ENCODE results near the gene LRRC75A.

The LRRC75A gene

DNA sequence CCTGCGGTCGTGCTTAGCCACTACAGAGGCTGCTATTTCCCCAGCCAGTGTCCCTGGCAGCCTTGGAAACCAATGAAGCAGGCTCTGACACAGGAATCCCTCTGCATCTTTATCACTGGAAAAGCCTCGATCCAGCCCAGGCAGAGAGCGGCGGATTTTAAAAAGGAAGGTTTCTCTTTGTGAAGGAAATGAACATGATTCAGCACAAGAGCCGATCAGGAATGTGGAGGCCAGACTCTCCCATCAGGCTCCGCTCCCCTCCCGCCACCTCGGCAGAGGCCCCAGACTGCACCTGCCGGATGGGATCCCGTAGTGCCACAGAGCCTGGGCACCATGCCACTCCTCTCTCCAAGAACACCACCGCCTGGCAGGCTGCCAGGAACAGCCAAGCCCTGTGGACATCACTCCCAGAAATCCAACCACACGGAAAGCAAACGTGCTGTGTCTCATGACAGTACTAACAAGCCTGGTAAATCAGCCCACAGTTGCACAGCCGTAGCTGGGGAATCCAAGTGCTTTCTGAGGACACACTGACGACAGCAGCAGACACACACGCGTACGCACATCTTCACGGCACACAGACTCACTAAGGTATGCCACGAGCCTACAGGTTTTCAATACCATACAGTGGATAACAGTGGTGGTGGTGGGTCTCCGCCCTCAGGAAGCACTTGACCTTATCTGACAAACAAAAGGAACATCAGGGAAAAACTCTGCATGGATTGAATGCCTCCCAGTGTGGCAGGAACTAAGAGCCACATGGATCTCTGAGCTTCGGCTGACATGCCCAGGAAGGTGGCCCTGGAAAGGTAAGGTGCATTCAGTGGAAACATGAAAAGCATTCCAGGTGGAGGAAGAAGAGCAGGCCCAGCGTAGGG lies 5.4 kb downstream of the LRRC75A start:
- no peak for DNase-seq (ENCODE audit: low spot score)
- Mint-ChIP-seq H3K9me3 (no peaks in the 10 kb centered on the region), H3K4me3 (no peak overlapping the region), H3K4me1 (ENCODE audit: low read depth) (peaks cover 2% of the 10 kb centered on the region), H3K27me3 (ENCODE audit: low read depth) (peaks cover 24% of the 10 kb centered on the region), H3K27ac (no peak overlapping the region), H3K36me3 (ENCODE audit: low read depth) (no peaks in the 10 kb centered on the region)

- Mint-ChIP-seq H3K27me3 (ENCODE audit: low read depth) (peaks cover 9% of the 10 kb centered on the region), H3K4me1 (ENCODE audit: low read depth) (no peaks in the 10 kb centered on the region), H3K27ac (no peak overlapping the region), H3K4me3 (no peak overlapping the region), H3K9me3 (no peaks in the 10 kb centered on the region), H3K36me3 (ENCODE audit: low read depth) (no peaks in the 10 kb centered on the region)
- DNase-seq (ENCODE audit: low spot score): no peak
Measured at GRCh38 chr17:16484445-16485175, 7.4 kb downstream of the LRRC75A start.

DNA sequence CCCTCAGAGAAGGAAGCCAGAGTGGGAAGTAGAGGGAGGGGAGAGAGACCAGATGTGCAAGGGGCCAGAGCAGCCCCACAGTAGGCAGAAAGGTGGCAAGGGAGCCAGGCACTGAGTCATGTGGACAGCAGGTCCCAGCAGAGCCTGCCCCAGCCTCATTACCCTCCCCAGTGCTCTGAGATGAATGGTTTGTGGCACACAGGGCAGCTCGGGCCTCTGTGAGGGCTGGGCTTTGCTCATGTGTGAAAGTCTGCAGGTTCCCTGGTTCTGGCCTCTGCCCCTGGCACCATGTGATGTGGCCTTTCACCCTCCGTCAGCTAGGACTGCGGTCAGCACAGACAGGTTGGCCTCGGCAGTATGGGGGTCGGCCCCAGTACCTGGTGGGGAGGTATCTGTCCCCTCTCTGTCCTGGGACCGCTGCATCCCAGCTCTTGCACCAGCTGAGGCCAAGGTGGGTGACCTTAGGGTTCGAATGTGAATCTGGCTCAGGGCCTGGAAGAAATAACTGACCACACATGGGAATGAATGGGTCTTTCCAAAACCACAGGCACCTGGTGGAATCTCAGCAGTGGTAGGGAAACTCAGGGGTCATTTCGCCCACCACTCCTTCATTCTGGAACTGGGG lies 8.9 kb downstream of the LRRC75A start:
- no peaks in the 10 kb centered on the region for H3K27me3 Mint-ChIP-seq (ENCODE audit: low read depth)
- H3K4me3 Mint-ChIP-seq: no peak overlapping the region
- H3K4me1 Mint-ChIP-seq (ENCODE audit: low read depth): no peaks in the 10 kb centered on the region
- no peaks in the 10 kb centered on the region for H3K36me3 Mint-ChIP-seq (ENCODE audit: low read depth)
- H3K27ac Mint-ChIP-seq: no peak overlapping the region
- no peaks in the 10 kb centered on the region for H3K9me3 Mint-ChIP-seq
- no peak for DNase-seq (ENCODE audit: low spot score)

DNA sequence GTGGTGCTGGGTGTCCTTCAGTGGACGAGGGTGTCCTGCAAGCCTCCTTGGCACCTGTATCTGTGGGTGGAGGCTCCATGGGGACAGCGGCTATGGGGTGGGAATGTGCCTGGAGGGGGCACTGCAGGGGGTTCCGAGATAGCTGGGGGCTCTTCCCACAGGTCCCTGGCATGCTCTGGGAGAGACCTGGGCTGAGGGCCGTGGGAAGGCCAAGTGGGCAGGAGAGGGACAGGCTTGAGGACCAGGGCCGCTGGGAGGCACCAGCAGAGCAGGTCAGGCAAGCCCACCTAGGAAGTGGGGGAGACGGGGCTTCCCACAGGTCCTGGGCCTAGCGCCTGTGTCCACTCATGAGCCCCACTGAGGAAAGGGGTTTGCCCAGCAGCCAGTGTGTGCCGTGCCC lies 9.7 kb downstream of the LRRC75A start:
- no peaks in the 10 kb centered on the region for H3K9me3 Mint-ChIP-seq
- H3K27ac Mint-ChIP-seq: no peak overlapping the region
- no peaks in the 10 kb centered on the region for H3K27me3 Mint-ChIP-seq (ENCODE audit: low read depth)
- DNase-seq (ENCODE audit: low spot score): no peak
- no peak overlapping the region for H3K4me3 Mint-ChIP-seq
- no peaks in the 10 kb centered on the region for H3K36me3 Mint-ChIP-seq (ENCODE audit: low read depth)
- no peaks in the 10 kb centered on the region for H3K4me1 Mint-ChIP-seq (ENCODE audit: low read depth)

- Mint-ChIP-seq H3K9me3 (no peaks in the 10 kb centered on the region), H3K27me3 (ENCODE audit: low read depth) (no peaks in the 10 kb centered on the region), H3K4me3 (no peak overlapping the region), H3K36me3 (ENCODE audit: low read depth) (no peaks in the 10 kb centered on the region), H3K27ac (no peak overlapping the region), H3K4me1 (ENCODE audit: low read depth) (no peaks in the 10 kb centered on the region)
- DNase-seq (ENCODE audit: low spot score): no peak
Measured at GRCh38 chr17:16480995-16481394, 11.0 kb downstream of the LRRC75A start.

GRCh38 chr17:16479264-16479663 lies 12.7 kb downstream of the LRRC75A start:
- no peak overlapping the region for H3K27ac Mint-ChIP-seq
- DNase-seq (ENCODE audit: low spot score): no peak
- no peaks in the 10 kb centered on the region for H3K4me1 Mint-ChIP-seq (ENCODE audit: low read depth)
- H3K27me3 Mint-ChIP-seq (ENCODE audit: low read depth): no peaks in the 10 kb centered on the region
- H3K9me3 Mint-ChIP-seq: no peaks in the 10 kb centered on the region
- no peaks in the 10 kb centered on the region for H3K36me3 Mint-ChIP-seq (ENCODE audit: low read depth)
- H3K4me3 Mint-ChIP-seq: no peak overlapping the region

- H3K27ac Mint-ChIP-seq: no peak overlapping the region
- DNase-seq (ENCODE audit: low spot score): no peak
- no peaks in the 10 kb centered on the region for H3K36me3 Mint-ChIP-seq (ENCODE audit: low read depth)
- no peaks in the 10 kb centered on the region for H3K9me3 Mint-ChIP-seq
- no peaks in the 10 kb centered on the region for H3K27me3 Mint-ChIP-seq (ENCODE audit: low read depth)
- no peak overlapping the region for H3K4me3 Mint-ChIP-seq
- H3K4me1 Mint-ChIP-seq (ENCODE audit: low read depth): no peaks in the 10 kb centered on the region
Measured at GRCh38 chr17:16478649-16479048, 13.3 kb downstream of the LRRC75A start.

DNA sequence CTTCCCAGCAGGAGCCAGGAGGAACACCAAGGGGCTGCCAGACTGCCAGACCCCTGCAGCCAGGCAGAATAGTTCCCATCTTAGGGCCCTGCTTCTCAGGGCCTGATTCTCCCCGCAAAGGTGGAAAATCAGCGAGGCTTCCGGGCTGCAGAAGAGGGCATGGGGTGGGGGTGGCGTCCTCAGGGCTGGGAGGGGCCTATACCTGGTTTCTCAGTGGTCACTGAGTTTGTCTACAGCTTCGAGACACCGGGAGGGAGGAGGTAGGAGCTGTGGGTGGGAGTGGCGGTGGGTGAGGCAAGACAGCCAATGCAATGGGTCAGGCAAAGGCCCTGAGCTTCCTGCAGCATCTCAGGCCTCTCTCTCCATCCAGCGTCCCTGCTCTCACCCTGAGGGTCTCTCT lies 14.3 kb downstream of the LRRC75A start:
- Mint-ChIP-seq H3K4me1 (ENCODE audit: low read depth) (no peaks in the 10 kb centered on the region), H3K36me3 (ENCODE audit: low read depth) (no peaks in the 10 kb centered on the region), H3K27ac (no peak overlapping the region), H3K4me3 (no peak overlapping the region), H3K27me3 (ENCODE audit: low read depth) (no peaks in the 10 kb centered on the region), H3K9me3 (no peaks in the 10 kb centered on the region)
- no peak for DNase-seq (ENCODE audit: low spot score)

DNA sequence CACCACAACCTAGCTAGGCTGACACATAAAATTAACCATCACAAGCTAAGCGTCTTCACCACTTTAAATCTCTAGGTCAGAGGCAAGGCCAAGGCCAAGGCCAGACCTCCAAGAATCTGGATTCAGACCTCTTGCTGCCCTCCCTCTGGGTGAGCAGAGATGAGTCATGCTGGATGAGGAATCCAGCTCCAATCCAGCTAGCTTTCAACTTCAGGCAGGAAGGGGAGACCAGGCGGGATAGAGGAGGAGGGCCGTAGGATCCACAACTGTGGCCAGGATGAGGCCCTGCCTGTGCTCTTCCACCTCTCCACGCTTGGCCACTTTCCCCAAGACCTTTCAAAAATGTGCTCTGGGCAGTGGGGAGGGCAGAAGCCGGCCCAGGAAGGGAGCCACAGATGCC lies 14.7 kb downstream of the LRRC75A start:
- DNase-seq (ENCODE audit: low spot score): no peak
- no peaks in the 10 kb centered on the region for H3K9me3 Mint-ChIP-seq
- H3K36me3 Mint-ChIP-seq (ENCODE audit: low read depth): no peaks in the 10 kb centered on the region
- H3K4me3 Mint-ChIP-seq: no peak overlapping the region
- no peaks in the 10 kb centered on the region for H3K4me1 Mint-ChIP-seq (ENCODE audit: low read depth)
- no peaks in the 10 kb centered on the region for H3K27me3 Mint-ChIP-seq (ENCODE audit: low read depth)
- H3K27ac Mint-ChIP-seq: no peak overlapping the region

GRCh38 chr17:16475179-16475704 lies 16.8 kb downstream of the LRRC75A start:
- no peaks in the 10 kb centered on the region for H3K27me3 Mint-ChIP-seq (ENCODE audit: low read depth)
- H3K9me3 Mint-ChIP-seq: no peaks in the 10 kb centered on the region
- no peak overlapping the region for H3K27ac Mint-ChIP-seq
- no peaks in the 10 kb centered on the region for H3K36me3 Mint-ChIP-seq (ENCODE audit: low read depth)
- H3K4me1 Mint-ChIP-seq (ENCODE audit: low read depth): no peaks in the 10 kb centered on the region
- no peak overlapping the region for H3K4me3 Mint-ChIP-seq
- DNase-seq (ENCODE audit: low spot score): no peak

- no peaks in the 10 kb centered on the region for H3K27me3 Mint-ChIP-seq (ENCODE audit: low read depth)
- no peak for DNase-seq (ENCODE audit: low spot score)
- H3K27ac Mint-ChIP-seq: no peak overlapping the region
- H3K4me1 Mint-ChIP-seq (ENCODE audit: low read depth): peaks cover under 1% of the 10 kb centered on the region
- no peaks in the 10 kb centered on the region for H3K36me3 Mint-ChIP-seq (ENCODE audit: low read depth)
- H3K4me3 Mint-ChIP-seq: no peak overlapping the region
- no peaks in the 10 kb centered on the region for H3K9me3 Mint-ChIP-seq
Measured at GRCh38 chr17:16474012-16474725, 17.8 kb downstream of the LRRC75A start.

GRCh38 chr17:16473044-16474011 lies 18.7 kb downstream of the LRRC75A start:
- peaks cover 2% of the 10 kb centered on the region for H3K4me1 Mint-ChIP-seq (ENCODE audit: low read depth)
- no peaks in the 10 kb centered on the region for H3K27me3 Mint-ChIP-seq (ENCODE audit: low read depth)
- DNase-seq (ENCODE audit: low spot score): no peak
- H3K27ac Mint-ChIP-seq: no peak overlapping the region
- no peaks in the 10 kb centered on the region for H3K36me3 Mint-ChIP-seq (ENCODE audit: low read depth)
- H3K9me3 Mint-ChIP-seq: no peaks in the 10 kb centered on the region
- H3K4me3 Mint-ChIP-seq: no peak overlapping the region

- Mint-ChIP-seq H3K4me1 (ENCODE audit: low read depth) (peaks cover 2% of the 10 kb centered on the region), H3K4me3 (no peak overlapping the region), H3K9me3 (no peaks in the 10 kb centered on the region), H3K36me3 (ENCODE audit: low read depth) (no peaks in the 10 kb centered on the region), H3K27me3 (ENCODE audit: low read depth) (no peaks in the 10 kb centered on the region), H3K27ac (no peak overlapping the region)
- DNase-seq (ENCODE audit: low spot score): no peak
Measured at GRCh38 chr17:16472539-16472938, 19.5 kb downstream of the LRRC75A start.

Measured in T-helper 2 cell treated with Interferon-gamma antibody and Interleukin-4, amounts not matched to agents 5 μg/mL and 100 μg/mL, for 36 hours (primary cell).